GM19463 (cell line): Measurements from ENCODE around the gene HGFAC.

ENCODE experiments used
- ATAC-seq: cut with Tn5 transposase; IDR thresholded peaks from one replicate; pipeline ENCODE4 v1.9.1; 2021; ENCODE audit warnings: mild to moderate bottlenecking, moderate library complexity; ENCODE audit not compliant: unreplicated experiment

Gene HGFAC

DNA sequence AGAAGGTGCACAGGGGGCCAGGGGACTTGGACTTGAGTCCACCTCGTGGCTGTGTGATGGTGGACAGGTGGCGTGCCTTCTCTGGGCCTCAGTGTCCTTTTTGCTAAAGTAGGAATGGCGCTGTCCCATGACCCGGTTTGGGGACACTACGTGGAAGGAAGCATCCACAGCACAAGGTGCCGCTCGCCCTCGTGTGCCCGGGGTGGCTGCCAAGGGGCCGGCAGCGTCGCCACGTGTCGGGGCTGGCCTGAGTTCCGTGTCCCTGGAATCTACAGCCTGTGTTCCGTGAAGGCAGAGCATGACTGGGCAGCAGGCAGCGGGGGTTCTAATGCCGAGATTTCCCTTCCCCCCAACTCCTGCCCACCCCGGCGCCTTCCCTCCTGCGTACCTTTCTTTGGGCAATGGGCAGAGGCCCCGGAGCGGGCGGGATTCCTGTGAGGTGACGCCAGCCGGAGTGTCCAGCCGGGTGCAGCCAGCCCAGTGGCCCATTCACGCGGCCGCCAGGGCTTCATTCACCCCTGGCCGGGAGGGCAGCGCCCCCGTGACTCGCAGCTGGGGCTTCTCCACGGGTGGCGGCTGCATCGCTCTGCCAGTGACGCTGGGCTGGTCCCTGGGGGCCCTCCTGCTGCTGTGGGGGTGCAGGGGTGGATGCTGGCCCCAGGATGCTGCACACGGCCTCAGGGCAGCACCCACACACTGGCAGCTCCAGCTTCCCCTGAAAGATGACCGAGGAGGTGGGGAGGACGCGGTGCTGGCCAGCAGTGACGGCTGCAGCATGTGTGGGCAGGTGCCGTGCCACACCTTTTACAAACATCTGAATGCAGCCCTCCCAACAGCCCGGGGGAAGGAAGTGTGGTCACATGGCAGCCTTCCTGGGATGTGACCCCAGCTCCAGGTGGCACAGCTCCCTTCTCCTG is 42.5 kb downstream of the HGFAC start:
- no peak for ATAC-seq

DNA sequence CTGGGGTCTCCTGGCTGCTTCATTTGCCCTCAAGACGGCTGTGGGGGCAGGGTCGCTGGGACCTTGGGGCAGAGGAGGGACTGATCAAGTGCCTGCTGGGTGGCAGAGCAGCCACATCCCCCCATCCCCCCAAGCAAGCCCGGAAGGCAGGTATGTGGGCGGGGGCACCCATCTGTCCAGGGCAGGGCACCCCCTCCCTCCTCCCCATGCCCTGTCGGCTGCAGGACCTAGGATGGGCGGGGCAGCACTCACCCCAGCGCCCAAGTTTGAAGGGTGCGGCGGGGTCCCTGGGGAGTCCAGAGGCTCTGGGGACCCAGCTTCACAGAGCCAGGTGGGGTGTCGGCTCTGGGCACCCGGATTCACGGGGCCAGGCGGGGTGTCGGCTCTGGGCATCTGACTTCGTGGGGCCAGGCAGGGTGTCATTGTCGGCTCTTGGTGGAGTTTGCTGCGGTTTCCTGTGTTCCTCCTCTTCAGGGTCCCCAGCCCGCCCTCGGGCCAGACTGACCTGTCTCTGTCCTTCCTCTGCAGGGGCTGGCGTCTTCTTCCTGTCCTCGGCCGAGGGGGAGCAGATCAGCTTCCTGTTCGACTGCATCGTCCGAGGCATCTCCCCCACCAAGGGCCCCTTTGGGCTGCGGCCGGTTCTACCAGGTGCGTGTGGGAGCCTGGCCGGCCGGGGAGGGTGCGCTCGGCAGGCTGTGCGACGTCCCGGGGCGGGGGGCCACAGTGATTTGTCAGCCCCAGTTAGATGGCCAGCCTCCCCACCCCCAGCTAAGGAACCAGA is 43.4 kb downstream of the HGFAC start:
- ATAC-seq, result no peak

DNA sequence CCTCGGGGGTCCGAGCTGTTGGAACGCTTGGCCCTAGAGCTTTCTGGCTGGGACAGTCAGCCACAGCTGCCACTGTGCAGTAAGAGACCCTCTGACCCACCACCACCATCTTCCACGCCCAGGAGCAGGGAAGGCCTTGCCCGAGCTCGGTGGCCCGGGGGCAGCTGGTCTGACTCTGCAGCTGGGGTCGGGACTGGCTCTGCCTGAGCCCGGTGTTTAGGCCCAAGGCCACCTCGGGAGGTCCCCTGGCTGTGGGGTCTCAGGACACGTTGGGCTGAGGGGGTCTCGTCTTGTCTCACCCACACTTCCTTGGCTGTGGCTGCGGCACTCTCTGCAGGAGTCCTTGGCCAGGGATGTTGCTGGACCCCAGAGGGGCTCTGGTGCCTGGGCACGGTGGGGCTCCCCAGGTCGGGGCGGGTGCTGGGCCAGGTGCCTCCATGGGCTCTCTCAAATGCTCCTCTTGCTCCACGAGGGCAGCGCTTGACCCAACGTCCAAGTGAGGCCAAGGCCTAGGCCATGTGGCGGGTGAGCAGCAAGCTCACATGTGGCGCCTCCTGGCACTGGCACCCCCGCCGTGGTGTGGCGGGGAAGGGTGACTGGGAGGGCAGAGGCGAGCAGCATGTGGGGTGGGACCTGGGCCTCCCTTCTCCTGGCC is 44.2 kb downstream of the HGFAC start:
- ATAC-seq, result no peak

DNA sequence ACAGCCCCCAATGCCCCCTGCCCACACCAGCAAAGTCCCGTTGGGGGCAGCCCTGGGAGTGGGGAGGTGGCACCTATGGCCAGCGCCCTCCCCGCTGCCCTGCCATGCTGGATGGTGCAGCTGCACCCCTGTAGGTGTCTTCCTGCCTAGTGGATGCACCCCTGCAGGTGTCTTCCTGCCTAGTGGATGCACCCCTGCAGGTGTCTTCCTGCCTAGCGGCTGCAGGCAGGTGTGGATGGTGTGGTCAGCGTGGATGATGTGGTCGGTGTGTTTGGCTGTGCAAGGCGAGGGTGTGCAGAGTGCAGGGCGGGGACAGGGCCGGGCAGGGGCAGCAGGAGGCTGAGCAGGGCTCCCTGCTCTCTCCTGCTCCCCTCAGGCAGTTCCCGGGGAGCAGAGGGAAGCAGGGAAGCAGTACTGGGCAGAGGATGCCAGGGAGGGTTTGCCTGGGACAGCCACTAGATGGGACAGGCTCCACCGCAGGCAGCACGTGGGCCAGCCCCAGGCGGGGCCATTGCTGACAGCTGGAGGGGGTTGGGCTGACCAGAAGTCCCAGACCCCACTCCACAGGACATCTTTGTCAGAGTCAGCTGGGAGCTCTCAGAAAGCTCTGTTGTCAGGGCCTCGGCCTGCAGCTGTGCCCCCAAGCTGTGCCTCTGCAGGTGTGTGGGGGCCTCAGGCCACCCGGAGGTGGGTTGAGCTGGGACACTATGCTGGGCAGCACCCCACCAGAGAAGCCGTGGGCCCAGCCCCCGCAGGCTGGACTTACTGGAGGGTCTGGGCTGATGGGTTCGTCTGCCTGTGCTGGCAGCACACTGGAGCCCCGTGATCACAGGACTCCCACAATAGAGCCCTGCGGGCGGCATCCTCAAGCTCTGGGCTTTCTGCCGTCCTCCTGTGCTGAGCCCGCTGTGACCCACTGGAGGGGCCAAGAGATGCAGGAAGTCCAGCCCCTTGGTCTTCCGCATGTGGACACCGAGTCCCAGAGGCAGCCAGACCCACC is 45.1 kb downstream of the HGFAC start:
- no peak for ATAC-seq

DNA sequence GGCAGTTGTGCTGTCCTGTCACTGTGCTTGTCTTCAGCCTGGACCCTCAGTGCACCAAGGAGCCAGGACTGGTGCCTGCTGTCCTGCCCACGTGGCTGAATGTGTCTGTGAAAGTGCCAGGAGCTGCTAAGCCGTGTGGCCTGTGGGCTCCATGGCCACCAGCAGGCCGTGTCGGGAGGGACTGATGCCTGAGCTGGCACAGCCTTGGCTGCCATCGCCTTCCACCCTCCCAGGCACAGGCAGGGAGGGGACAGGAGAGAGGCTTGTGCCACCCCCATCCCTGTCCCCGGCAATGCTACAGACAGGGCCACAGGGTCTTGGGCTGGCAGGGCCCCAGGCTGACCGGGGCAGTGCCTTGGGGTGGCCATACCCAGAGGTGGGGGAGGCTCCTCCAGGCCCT is 46.1 kb downstream of the HGFAC start:
- ATAC-seq, result no peak

DNA sequence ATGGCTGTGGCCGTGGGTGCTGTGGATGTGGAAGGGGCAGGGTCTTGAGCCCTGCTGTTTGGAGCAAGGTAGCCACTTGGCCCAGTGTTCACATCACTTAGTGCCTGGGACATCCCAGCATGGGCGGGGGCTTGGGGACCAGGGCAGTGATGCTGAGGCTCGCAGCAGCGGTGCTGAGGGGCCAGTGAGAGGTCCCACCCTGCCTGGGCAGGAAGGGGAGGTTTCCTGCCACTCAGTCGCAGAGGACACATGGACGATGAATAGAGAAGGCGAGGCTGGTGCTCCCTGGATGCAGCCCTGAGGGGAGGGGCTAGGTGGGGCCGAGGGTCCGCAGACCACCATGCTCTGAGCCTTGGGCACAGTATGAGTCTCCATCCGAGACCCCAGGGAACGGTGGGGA is 47.1 kb downstream of the HGFAC start:
- no peak for ATAC-seq

DNA sequence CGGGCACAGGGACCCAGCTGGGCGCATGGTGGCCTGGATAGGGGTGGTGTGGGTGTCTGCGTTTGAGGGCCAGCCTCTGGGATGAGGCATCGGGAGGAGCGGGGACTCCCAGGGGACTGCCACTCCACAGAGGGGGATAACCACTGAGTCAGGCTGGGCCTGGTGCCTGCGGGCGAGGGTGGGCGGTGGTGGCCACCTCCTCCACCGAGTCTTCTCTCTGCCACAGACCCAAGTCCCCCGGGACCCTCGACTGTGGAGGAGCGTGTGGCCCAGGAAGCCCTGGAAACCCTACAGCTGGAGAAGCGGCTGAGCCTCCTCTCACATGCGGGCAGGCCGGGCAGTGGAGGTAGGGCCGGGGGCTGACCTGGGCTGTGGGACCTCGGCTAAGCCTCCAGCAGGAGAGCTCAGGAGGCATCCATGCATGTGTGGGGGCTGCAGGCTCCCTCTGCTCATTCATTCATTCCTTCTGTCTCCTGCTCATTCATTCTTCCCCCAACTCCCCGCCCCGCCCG is 47.7 kb downstream of the HGFAC start:
- ATAC-seq, result no peak

DNA sequence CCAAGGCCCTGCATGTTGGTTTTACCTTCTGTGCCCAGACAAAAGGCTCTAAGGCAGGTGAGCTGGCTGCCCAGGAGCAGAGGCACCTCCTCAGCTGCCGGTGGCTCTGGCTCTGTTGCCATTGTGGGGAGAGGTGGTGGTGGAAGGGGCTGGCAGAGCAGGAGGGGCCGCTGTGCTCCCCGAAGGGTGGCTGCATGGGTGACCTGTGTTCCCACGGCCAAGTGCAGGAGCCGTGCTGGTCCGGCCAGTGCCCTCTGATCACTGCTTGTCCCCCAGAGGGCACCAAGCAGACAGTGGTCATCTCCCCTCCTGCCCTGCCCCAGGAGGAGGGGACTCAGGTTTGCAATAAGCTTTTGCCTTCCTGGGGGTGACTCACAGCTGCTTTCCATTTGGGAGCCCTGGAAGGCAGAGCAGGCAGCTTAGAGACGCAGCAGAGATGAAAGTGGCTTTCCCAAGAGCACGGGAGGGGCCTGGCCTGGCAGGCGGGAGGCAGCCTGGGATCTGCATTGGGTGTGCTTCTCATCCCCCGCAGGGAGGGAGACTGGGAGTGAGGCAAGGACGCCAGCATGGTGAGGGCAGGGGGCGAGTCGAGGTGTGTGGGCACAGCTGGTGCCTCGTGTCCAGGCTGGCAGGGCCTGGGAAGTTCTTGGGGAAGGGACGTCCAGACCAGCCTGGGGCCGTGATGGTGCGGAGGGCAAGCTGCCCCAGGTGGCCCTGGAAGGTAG is 50.1 kb downstream of the HGFAC start:
- ATAC-seq, result no peak

DNA sequence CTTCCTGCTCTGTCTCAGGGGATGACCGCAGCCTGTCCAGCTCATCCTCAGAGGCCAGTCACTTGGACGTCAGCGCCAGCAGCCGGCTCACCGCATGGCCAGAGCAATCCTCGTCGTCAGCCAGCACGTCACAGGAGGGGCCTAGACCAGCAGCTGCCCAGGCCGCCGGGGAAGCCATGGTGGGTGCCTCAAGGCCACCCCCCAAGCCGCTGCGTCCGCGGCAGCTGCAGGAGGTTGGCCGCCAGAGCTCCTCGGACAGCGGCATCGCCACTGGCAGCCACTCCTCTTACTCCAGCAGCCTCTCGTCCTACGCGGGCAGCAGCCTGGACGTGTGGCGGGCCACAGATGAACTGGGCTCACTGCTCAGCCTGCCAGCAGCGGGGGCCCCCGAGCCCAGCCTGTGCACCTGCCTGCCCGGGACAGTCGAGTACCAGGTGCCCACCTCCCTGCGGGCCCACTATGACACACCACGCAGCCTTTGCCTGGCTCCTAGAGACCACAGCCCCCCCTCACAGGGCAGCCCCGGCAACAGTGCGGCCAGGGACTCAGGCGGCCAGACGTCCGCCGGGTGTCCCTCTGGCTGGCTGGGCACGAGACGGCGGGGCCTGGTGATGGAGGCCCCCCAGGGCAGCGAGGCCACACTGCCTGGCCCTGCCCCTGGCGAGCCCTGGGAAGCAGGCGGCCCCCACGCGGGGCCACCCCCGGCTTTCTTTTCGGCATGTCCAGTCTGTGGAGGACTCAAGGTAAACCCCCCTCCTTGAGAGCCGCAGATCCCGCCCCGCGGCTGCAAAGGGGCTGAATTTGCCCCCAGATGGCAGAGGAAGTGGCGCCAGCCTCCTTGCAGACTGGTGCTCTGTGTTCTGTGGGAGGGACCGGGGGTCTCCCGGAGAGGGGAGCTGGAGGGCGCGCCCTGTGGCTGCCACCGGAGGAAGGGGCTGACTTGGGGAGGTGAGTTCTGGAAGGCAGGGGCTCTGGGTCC is 51.3 kb downstream of the HGFAC start:
- no peak for ATAC-seq

DNA sequence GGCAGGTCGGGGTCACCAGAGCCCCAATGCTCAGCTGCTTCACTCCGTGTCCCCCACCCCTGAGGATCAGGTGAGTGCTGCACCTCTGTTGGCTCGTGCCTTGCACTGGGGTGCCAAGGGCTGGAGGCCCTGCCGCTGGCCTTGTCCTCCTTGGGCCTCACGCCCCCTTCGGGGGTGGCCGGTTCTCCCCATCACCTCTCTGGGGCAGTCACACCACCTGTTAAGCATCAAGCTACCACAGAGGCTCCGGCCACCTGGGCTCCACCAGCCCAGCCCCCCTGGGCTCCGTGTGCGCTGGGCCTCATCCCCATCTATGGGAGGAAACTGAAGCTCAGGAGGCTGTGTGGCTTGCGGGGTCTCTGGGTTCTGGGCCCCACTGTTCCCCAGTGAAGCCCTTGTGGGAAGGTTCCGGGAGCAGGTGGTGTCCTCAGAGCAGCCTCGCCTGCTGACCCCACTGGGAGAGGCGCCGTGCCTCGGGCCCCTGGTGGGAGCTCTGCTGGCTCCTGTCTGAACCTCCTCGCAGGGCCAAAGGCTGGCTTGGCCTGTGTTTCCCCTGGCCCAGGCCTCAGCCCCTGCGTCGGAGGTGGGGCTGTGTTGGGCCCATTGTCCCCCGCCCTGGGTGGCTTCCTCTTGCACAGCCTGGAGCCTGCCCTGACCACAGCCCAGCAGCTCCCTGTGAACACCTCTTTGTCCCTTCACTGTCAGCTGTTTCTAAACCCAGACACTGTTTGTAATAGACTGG is 52.1 kb downstream of the HGFAC start:
- ATAC-seq, result no peak

DNA sequence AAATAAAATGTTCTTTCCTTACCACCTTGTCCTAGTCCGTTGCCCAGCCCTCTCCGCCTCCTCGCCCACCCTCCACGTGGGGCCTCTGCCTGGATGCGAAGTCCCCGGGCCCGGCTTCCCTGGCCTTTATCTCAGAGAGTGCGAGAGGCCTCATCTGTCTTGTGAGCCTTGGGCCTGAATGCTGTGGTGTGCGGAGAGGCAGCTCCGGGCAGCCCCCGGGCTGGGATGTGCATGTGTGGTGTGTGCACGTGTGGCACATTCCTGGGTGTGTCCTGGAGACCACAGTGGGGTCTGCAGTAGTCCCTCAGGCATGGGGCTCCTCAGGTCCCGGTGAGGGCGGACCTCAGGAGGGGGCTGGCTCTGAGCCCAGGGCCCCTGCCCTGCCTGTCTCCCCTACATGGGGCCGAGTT is 52.7 kb downstream of the HGFAC start:
- no peak for ATAC-seq

DNA sequence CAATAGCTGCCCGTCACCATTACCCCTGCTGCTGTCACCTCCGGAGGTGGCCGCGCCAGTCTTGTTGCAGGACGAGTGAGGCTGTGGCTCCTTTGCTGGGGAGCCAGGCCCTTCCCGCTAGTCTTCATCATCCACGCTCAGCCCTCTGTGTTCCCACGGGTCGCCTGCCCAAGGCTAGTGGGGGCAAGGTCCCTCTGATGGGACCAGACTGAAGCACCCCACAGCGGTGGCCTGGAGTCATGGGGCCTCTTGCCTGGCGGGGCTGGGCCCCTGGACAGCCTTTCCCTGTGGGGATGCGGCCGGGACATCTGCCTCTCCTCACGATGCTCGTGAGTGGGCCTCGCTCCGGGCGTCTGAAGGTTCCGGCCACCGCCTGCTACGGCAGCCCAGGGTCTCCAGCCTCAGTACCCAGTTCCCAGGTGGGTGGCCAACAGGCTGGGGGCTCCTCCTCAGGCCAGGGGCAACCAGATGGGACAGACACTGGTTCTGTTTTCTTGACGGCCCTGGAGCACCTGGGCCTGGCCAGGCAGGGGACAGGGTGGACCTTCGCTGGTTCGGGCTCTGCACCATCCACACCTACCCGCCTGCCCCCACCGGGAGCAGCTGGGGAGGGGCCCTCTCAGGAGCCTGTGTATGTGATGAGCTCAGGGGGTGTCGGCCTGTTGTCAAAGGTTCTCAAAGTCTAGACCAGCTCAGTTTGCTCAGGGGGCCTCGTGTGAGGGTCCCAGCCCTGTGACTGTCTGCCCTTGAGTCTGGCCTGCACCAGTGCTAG is 53.6 kb downstream of the HGFAC start:
- no peak for ATAC-seq

DNA sequence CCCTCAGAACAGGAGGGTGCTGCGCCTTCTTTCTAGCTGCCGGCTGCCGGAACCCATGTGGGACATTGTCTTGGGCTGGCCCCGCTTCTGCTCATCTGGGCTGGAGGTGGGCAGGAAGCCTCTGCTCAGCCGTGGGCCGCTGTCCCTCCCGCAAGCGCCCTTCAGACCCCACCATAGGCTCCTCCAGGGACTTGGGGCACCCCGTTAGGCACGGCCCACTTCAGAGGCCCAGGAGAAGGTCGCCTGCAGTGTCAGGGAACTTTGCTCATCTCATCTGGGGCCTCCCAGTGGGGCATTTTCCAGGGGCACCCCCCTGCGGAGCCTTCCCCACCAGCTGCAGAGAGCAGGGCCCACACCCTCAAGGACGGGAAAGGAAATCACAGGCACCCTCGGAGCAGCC is 54.3 kb downstream of the HGFAC start:
- ATAC-seq, result no peak

DNA sequence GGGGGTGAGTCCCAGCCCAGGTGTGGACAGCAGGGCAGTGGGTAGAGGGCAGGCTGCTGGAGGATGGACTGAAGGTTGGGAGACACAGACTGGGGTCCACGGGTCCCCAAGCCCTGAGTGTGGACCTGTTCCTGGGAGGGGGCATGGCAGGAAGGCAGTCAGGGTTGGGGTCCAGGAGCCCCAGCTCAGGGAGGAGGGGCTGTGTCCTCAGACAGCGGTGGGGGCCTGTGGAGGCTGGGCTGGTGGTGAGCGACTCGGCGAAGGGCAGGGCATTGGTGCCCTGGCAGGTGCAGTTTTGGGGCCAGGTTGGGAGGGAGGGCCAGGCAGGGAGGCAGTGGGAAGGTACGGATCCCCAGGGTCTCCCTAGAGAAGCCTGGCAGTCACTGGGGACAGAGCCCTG is 55.3 kb downstream of the HGFAC start:
- no peak for ATAC-seq

DNA sequence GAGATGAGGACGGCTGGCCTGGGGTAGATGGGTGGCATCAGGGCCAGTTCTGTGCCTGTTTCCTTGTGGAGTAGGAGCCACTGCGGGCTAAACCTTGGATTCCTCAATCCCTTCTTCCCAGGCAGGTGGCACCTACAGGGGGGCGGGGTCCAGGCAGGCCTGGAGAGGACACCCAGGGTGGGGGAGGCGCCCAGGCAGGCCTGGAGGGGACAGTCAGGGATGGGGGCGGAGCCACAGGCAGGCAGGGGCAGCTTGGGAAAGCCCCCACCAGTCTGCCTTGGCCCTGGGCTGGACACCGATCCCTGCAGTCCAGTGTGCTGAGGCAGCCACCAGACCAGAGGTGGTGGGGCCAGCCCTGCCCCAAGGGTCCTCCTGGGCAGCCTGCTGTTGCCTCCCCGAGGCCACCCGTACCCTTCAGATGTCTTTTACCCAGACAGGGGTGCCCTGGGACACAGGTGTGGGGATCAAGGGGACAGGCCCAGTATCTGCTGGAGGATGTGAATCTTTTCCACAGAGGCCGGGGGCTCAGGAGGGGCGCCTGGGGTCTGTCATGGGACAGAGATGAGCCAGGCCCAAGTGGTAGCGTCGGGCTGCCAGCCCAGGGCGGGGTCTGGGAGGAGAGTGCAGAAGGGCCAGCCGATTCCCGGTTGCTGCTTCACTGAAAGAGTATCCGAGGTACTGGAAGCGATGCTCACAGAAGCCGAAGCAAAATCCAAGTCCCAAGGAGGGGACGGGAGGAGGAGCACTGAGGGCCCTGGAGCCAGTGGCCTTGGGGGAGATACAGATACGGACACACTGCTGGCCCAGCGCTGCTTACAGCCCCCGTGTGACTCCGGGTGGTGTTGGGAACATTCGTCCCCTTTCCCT is 56.0 kb downstream of the HGFAC start:
- no peak for ATAC-seq

DNA sequence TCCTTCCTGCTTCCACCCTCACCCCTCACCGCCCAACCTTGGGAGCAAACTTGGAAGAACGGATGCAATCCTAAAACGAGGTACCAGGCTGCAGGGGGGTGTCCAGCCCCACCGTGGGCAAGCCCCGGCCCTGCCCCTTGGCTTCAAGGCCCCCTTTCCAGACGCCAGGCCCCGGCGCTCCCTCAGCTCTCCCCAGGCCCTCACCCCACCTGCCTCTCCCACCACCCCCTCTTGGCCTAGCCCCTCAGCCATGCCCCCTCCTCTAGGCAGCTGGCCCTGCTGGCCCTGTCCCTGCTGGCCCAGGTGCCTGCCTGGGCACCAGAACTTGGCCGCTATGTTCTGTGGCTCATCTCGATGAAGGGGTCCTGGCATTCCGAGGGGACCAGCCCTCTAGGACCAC is 56.6 kb downstream of the HGFAC start:
- ATAC-seq, result no peak
